Measurements from ENCODE around the gene L3MBTL3. TPM values are rescaled to one million over a fixed set of nuclear protein-coding genes. Genes with fewer than 3 reads are reported as not detected.

L3MBTL3 gene
- total RNA-seq, 1 experiment from 2014 or later, result 4.7 TPM

- H2AFZ ChIP-seq (ENCODE audit: low read length), result no peak overlapping the region
- no peak overlapping the region for H3K23ac ChIP-seq (ENCODE audit: insufficient read length, low read depth, low read length)
- no peak overlapping the region for H4K91ac ChIP-seq (ENCODE audit: insufficient read length, low read depth, low read length)
- H3K4me1 ChIP-seq (ENCODE audit: insufficient read depth, low read length), result no peaks in the 10 kb centered on the region
- Mint-ChIP-seq H3K27ac (no peak overlapping the region), H3K9me3 (no peaks in the 10 kb centered on the region; a peak in 1 of 5 replicates), H3K4me1 (no peaks in the 10 kb centered on the region), H3K27me3 (ENCODE audit: low read depth) (no peaks in the 10 kb centered on the region), H3K36me3 (ENCODE audit: insufficient read depth in 1 of 3, low read depth in 3 of 3) (peaks cover 26 to 49% (median 39%) of the 10 kb centered on the region in 3 experiments), H3K4me3 (no peak overlapping the region)
- H2BK12ac ChIP-seq (ENCODE audit: insufficient read length, low read depth, low read length), result no peak overlapping the region
- no peak for TF ChIP-seq CTCF (conservative IDR thresholded peaks at IDR 0.05)
- H2AK5ac ChIP-seq (ENCODE audit: insufficient read length, low read length), result no peak overlapping the region
- no peak overlapping the region for H3K18ac ChIP-seq (ENCODE audit: insufficient read length, low read depth, low read length)
- no peaks in the 10 kb centered on the region for H3K79me1 ChIP-seq (ENCODE audit: insufficient read depth, low read depth, low read length, poor library complexity, severe bottlenecking)
- no peak overlapping the region for H3K27ac ChIP-seq (ENCODE audit: insufficient read length, low read depth, low read length)
- no peaks in the 10 kb centered on the region for H3K79me2 ChIP-seq (ENCODE audit: insufficient read depth, low read length)
- no peaks in the 10 kb centered on the region for H3K27me3 ChIP-seq (ENCODE audit: insufficient read depth, low read length)
- no peak overlapping the region for H3K14ac ChIP-seq (ENCODE audit: insufficient read depth, low read length)
- H4K5ac ChIP-seq (ENCODE audit: insufficient read length, low read depth, low read length), result no peak overlapping the region
- H4K20me1 ChIP-seq (ENCODE audit: control insufficient read depth, insufficient read depth, insufficient read length), result no peaks in the 10 kb centered on the region
- no peak overlapping the region for H3T11ph ChIP-seq (ENCODE audit: low read length)
- no peaks in the 10 kb centered on the region for H3K9me3 ChIP-seq (ENCODE audit: control insufficient read depth, low read depth, low read length)
- no peak overlapping the region for H2BK120ac ChIP-seq (ENCODE audit: low read depth, low read length, poor library complexity, severe bottlenecking)
- H4K8ac ChIP-seq (replicated peaks; ENCODE audit: insufficient read length, low read depth, low read length), result no peak overlapping the region
- no peak overlapping the region for H2BK20ac ChIP-seq (ENCODE audit: low read depth, low read length, poor library complexity, severe bottlenecking)
- no peak overlapping the region for H3K9ac ChIP-seq (ENCODE audit: extremely low read depth, insufficient read length, low read length)
- H3K4ac ChIP-seq (ENCODE audit: low read depth, low read length), result no peak overlapping the region
- H2BK15ac ChIP-seq (ENCODE audit: low read depth, low read length), result no peak overlapping the region
- no peak overlapping the region for H3K56ac ChIP-seq (ENCODE audit: insufficient read length, low read depth, low read length)
- no CpG with 5 or more reads among the region's 1 CpG for WGBS (ENCODE audit: extremely low coverage, insufficient read length, low lambda C conversion rate)
- H3K23me2 ChIP-seq (ENCODE audit: insufficient read length, low read depth, low read length, poor library complexity, severe bottlenecking), result no peaks in the 10 kb centered on the region
- no peak overlapping the region for H2BK5ac ChIP-seq (ENCODE audit: insufficient read length, low read length)
- DNase-seq, result no peak
- H3K4me2 ChIP-seq (ENCODE audit: insufficient read depth, insufficient read length, low read length), result no peak overlapping the region
These were observed 36.9 kb downstream of the L3MBTL3 start for GRCh38 chr6:130055271-130055670.
